RWPE1 (cell line): ENCODE results near the gene PLCL1.

Experiments used
- CTCF ChIA-PET: fragments of 350-600 bp; sonication (Branson Sonifier 250); formaldehyde crosslinking; extraction: SDS; loops from one replicate; lab custom pipeline; 2021; lab: Yijun Ruan, JAX
- POLR2A ChIA-PET: fragments of 400-600 bp; formaldehyde crosslinking; extraction: SDS; loops from one replicate; lab custom pipeline; 2020; ENCODE audit warnings: antibody characterized with exemption; ENCODE audit not compliant: low non-redundant PET; lab: Yijun Ruan, JAX
- DNase-seq: peaks from one replicate; pipeline ENCODE4 v3.0.0; 2012; ENCODE audit warnings: low spot score
- H3K27ac ChIP-seq: fragments of 450-650 bp; 2 replicates; pipeline ENCODE4 v1.5.1; 2017
- CTCF ChIP-seq: fragments of 450-650 bp; conservative IDR thresholded peaks from 2 replicates; pipeline ENCODE4 v1.5.1; 2017; ENCODE audit warnings: low read depth, mild to moderate bottlenecking

Gene PLCL1

GRCh38 chr2:198106621-198107385, 302.4 kb downstream of the PLCL1 start:
- ChIA-PET POLR2A (no interaction called here), CTCF (no interaction called here)
- no peak for DNase-seq
- TF ChIP-seq CTCF: no peak
- no peak overlapping the region for H3K27ac ChIP-seq

- ChIA-PET CTCF (interaction anchor here (1.8 kb wide), 1 partner anchor 15 kb away, joined by 5 read pairs; no protein-coding TSS in a partner anchor), POLR2A (no interaction called here)
- no peak for TF ChIP-seq CTCF
- no peak for DNase-seq
- H3K27ac ChIP-seq: no peak overlapping the region
Measured at GRCh38 chr2:198113316-198113715, 308.9 kb downstream of the PLCL1 start.

GRCh38 chr2:198114064-198114463, 309.7 kb downstream of the PLCL1 start:
- no peak overlapping the region for H3K27ac ChIP-seq
- ChIA-PET CTCF (interaction anchor here (0.7 kb wide), 1 partner anchor 13 kb away, joined by 4 read pairs; no protein-coding TSS in a partner anchor), POLR2A (no interaction called here)
- no peak for DNase-seq
- TF ChIP-seq CTCF: no peak

GRCh38 chr2:198115201-198115600, 310.8 kb downstream of the PLCL1 start:
- ChIA-PET CTCF (no interaction called here), POLR2A (no interaction called here)
- no peak for DNase-seq
- no peak for TF ChIP-seq CTCF
- no peak overlapping the region for H3K27ac ChIP-seq

- no peak for TF ChIP-seq CTCF
- DNase-seq: no peak
- ChIA-PET CTCF (no interaction called here), POLR2A (no interaction called here)
- no peak overlapping the region for H3K27ac ChIP-seq
Measured at GRCh38 chr2:198116756-198117155, 312.4 kb downstream of the PLCL1 start.

GRCh38 chr2:198117406-198118041, 313.1 kb downstream of the PLCL1 start:
- TF ChIP-seq CTCF: no peak
- ChIA-PET POLR2A (no interaction called here), CTCF (interaction anchor here (0.7 to 0.8 kb wide), 3 partner anchors 41 to 1479 kb away, joined by 3 read pairs; no protein-coding TSS in a partner anchor)
- DNase-seq: no peak
- H3K27ac ChIP-seq: no peak overlapping the region
